ENCODE data around the gene GPRIN2.

The GPRIN2 gene

GRCh38 chr10:46547541-46548497 lies 8.6 kb downstream of the GPRIN2 start:
- DNase-seq, result no peak

GRCh38 chr10:46546591-46547540 lies 9.6 kb downstream of the GPRIN2 start:
- no peak for DNase-seq

GRCh38 chr10:46545861-46546590 lies 10.4 kb downstream of the GPRIN2 start:
- no peak for DNase-seq

- DNase-seq, result no peak
These were observed 11.3 kb downstream of the GPRIN2 start for GRCh38 chr10:46544989-46545791.

- no peak for DNase-seq
These were observed 12.7 kb downstream of the GPRIN2 start for GRCh38 chr10:46543466-46544377.

GRCh38 chr10:46542567-46543465 lies 13.6 kb downstream of the GPRIN2 start:
- no peak for DNase-seq

GRCh38 chr10:46541735-46542566 lies 14.5 kb downstream of the GPRIN2 start:
- DNase-seq, result no peak

- no peak for DNase-seq
These were observed 15.3 kb downstream of the GPRIN2 start for GRCh38 chr10:46541017-46541661.

GRCh38 chr10:46540412-46541016 lies 15.9 kb downstream of the GPRIN2 start:
- no peak for DNase-seq

GRCh38 chr10:46539596-46540411 lies 16.7 kb downstream of the GPRIN2 start:
- DNase-seq, result no peak

GRCh38 chr10:46538717-46539426 lies 17.6 kb downstream of the GPRIN2 start:
- DNase-seq, result no peak

GRCh38 chr10:46538155-46538554 lies 18.3 kb downstream of the GPRIN2 start:
- DNase-seq, result no peak

- DNase-seq, result no peak
These were observed 19.1 kb downstream of the GPRIN2 start for GRCh38 chr10:46537309-46537708.

GRCh38 chr10:46536781-46537180 lies 19.7 kb downstream of the GPRIN2 start:
- DNase-seq, result no peak

- DNase-seq, result no peak
These were observed 20.3 kb downstream of the GPRIN2 start for GRCh38 chr10:46536171-46536570.

All from T-helper 9 cell (primary cell).